ENCODE measurements around the gene XDH.

GRCh38 chr2:31373127-31373526 lies 41.4 kb downstream of the XDH start:
- no peak for TF ChIP-seq CTCF (IDR thresholded peaks at IDR 0.05)
- no peak for TF ChIP-seq EZH2phosphoT487 (IDR thresholded peaks at IDR 0.05)
- TF ChIP-seq EZH2 (IDR thresholded peaks at IDR 0.05): no peak
